Testis (tissue), 3 donors: ENCODE results near the gene IFITM10. TPM values are rescaled to one million over a fixed set of nuclear protein-coding genes. Genes with fewer than 3 reads are reported as not detected.

Source experiments
- DNase-seq: peaks from one replicate; pipeline ENCODE4 v3.0.0-alpha.2; 2019
- H3K27ac ChIP-seq, 2 donors: fragments of 200-600 bp; sonication (generic); one replicate each; pipeline ENCODE4 v1.5.1; 2019
- H3K27me3 ChIP-seq: fragments of 200-600 bp; sonication (generic); one replicate; pipeline ENCODE4 v1.5.1; 2019
- H3K36me3 ChIP-seq: fragments of 200-600 bp; sonication (generic); one replicate; pipeline ENCODE4 v1.5.1; 2017; ENCODE audit warnings: low read depth; ENCODE audit errors: missing control alignments
- H3K4me1 ChIP-seq: fragments of 200-600 bp; sonication (generic); one replicate; pipeline ENCODE4 v1.5.1; 2019
- H3K4me3 ChIP-seq, 2 donors: fragments of 200-600 bp; sonication (generic); one replicate each; pipeline ENCODE4 v1.5.1; 2017 to 2019
- H3K9me3 ChIP-seq: fragments of 200-600 bp; sonication (generic); one replicate; pipeline ENCODE4 v1.5.1; 2017
- CTCF ChIP-seq, 3 experiments: fragments of 450-650 bp in 2 of 3; fragments of 200-600 bp in 1 of 3; sonication (generic) in 1 of 3; IDR thresholded peaks; one replicate each; pipeline ENCODE4 v1.5.1; 2016 to 2019; ENCODE audit warnings: antibody characterized with exemption in 3 of 3, mild to moderate bottlenecking in 2 of 3, moderate library complexity in 1 of 3
- POLR2A ChIP-seq: fragments of 450-650 bp; IDR thresholded peaks from one replicate; pipeline ENCODE4 v1.6.1; 2017; ENCODE audit warnings: antibody characterized with exemption, mild to moderate bottlenecking, moderate library complexity
- WGBS, 2 donors: methylation state at CpG; one replicate each; pipeline ENCODE4 v1.1.5; 2018; 5-methylcytosine and 5-hydroxymethylcytosine counted together
- intact Hi-C: fragments of 100-400 bp; cut with DNase I; formaldehyde crosslinking; loops from one replicate; pipeline ENCODE4 v1.15.1; 2023; ENCODE audit warnings: low total_unique reads
- polyA plus RNA-seq: library from polyadenylated mRNA; stranded (reverse); fragments of 350-450 nt; fragmentation: Illumina TruSeq; extraction: RNeasy Lipid Tissue Mini Kit (QIAGEN cat#74804); gene quantifications from one replicate; pipeline ENCODE4 v1.2.3, GENCODE V29; 2014; ENCODE audit warnings: low read depth, low replicate concordance; ENCODE audit not compliant: insufficient read depth
- total RNA-seq, 2 donors: library from RNA; depleted of rRNA; stranded (reverse); fragments of >200 nt; gene quantifications; one replicate each; pipeline ENCODE4 v1.2.3, GENCODE V29; 2016

The IFITM10 gene
- total and polyA plus RNA-seq, 3 donors from 2014 or later, result 2.6 to 9.6 (median 6.0) TPM

GRCh38 chr11:1774886-1775285, 24.5 kb upstream of the IFITM10 start:
- Histone ChIP-seq H3K4me3 (no peak overlapping the region), H3K36me3 (no peaks in the 10 kb centered on the region), H3K4me1 (peaks cover 13% of the 10 kb centered on the region), H3K27me3 (no peaks in the 10 kb centered on the region), H3K27ac (no peak overlapping the region), H3K9me3 (no peaks in the 10 kb centered on the region)
- intact Hi-C loops, result no loop called here
- TF ChIP-seq CTCF (IDR thresholded peaks at IDR 0.05) (no peak), POLR2A (no peak)
- DNase-seq, result no peak
- WGBS, 2 donors, result 84 to 85% methylated on average over 12 of the region's 12 CpGs

- no peak for TF ChIP-seq CTCF (IDR thresholded peaks at IDR 0.05)
- no peak for TF ChIP-seq POLR2A
- Histone ChIP-seq H3K4me3 (no peak overlapping the region), H3K36me3 (no peaks in the 10 kb centered on the region), H3K9me3 (no peaks in the 10 kb centered on the region), H3K27me3 (no peaks in the 10 kb centered on the region), H3K27ac (no peak overlapping the region), H3K4me1 (peaks cover 13% of the 10 kb centered on the region)
- 83 to 92% methylated on average over 10 to 11 of the region's 11 CpGs for WGBS, 2 donors
- intact Hi-C loops, result no loop called here
- DNase-seq, result no peak
Observed at GRCh38 chr11:1773994-1774550, 23.7 kb upstream of the IFITM10 start.

GRCh38 chr11:1773131-1773993, 23.0 kb upstream of the IFITM10 start:
- no peak overlapping the region for H3K27ac ChIP-seq
- peaks cover 13% of the 10 kb centered on the region for H3K4me1 ChIP-seq
- TF ChIP-seq POLR2A (no peak), CTCF (IDR thresholded peaks at IDR 0.05) (no peak)
- H3K4me3 ChIP-seq, result no peak overlapping the region
- WGBS, 2 donors, result 88% methylated on average over 10 of the region's 10 CpGs; no CpG with 5 or more reads in 1 of the 2 donors
- no peaks in the 10 kb centered on the region for H3K9me3 ChIP-seq
- H3K27me3 ChIP-seq, result no peaks in the 10 kb centered on the region
- H3K36me3 ChIP-seq, result no peaks in the 10 kb centered on the region
- intact Hi-C loops, result no loop called here
- no peak for DNase-seq

GRCh38 chr11:1772270-1773130, 22.1 kb upstream of the IFITM10 start:
- peaks cover 13% of the 10 kb centered on the region for H3K4me1 ChIP-seq
- intact Hi-C loops, result no loop called here
- no peaks in the 10 kb centered on the region for H3K9me3 ChIP-seq
- no peak overlapping the region for H3K4me3 ChIP-seq
- no peak for DNase-seq
- TF ChIP-seq CTCF (IDR thresholded peaks at IDR 0.05), result no peak
- H3K27me3 ChIP-seq, result no peaks in the 10 kb centered on the region
- no peak overlapping the region for H3K27ac ChIP-seq
- 42 to 70% methylated on average over 11 to 12 of the region's 15 CpGs for WGBS, 2 donors
- no peaks in the 10 kb centered on the region for H3K36me3 ChIP-seq
